ENCODE measurements around the gene AHSG. TPM values are rescaled to one million over a fixed set of nuclear protein-coding genes. Genes with fewer than 3 reads are reported as not detected.

AHSG gene
- total RNA-seq, 1 donor from 2014 or later, result not detected

DNA sequence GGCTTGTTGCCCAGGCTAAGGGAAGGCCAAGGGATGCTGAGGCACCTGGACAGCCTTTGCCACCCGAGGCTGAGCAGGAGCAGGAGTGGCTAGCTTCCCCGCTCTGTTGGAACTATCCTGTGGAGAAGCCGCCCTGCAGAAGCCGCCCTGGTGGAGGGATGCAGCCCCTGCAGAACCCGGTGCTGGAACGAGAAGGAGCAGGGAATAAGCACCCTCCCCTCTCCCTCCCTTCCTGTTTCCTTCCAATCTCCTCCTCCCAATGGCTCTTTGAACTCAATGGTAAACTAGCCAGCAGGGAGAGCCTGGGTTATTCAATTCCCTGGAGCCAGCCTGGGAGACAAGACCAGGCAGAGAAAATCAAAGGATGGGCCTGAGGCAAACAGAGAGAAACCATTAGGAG, 41.1 kb downstream of the AHSG start:
- Histone ChIP-seq H3K4me3 (ENCODE audit: insufficient read depth, low read depth, low read length) (no peak overlapping the region), H3K36me3 (ENCODE audit: insufficient read depth, low read length) (no peaks in the 10 kb centered on the region), H3K4me1 (ENCODE audit: insufficient read depth, low read length) (no peaks in the 10 kb centered on the region), H3K27ac (ENCODE audit: low read depth, low read length) (no peak overlapping the region), H3K9me3 (ENCODE audit: insufficient read depth, low read depth, low read length) (no peaks in the 10 kb centered on the region), H3K27me3 (ENCODE audit: insufficient read depth, low read length) (peaks cover 8% of the 10 kb centered on the region), H3K79me2 (ENCODE audit: insufficient read depth, low read length) (no peaks in the 10 kb centered on the region), H4K20me1 (ENCODE audit: insufficient read depth, low read length) (no peaks in the 10 kb centered on the region), H2AFZ (ENCODE audit: low read depth, low read length) (no peak overlapping the region), H3K4me2 (ENCODE audit: low read length) (no peak overlapping the region), H3K9ac (ENCODE audit: low read length) (no peak overlapping the region)
- Mint-ChIP-seq H3K27me3 (ENCODE audit: low read depth, unreplicated experiment) (peaks cover 10% of the 10 kb centered on the region), H3K36me3 (ENCODE audit: low read depth, unreplicated experiment) (no peaks in the 10 kb centered on the region), H3K4me3 (ENCODE audit: unreplicated experiment) (no peak overlapping the region), H3K27ac (ENCODE audit: unreplicated experiment) (no peak overlapping the region), H3K9me3 (ENCODE audit: unreplicated experiment) (peaks cover 5% of the 10 kb centered on the region), H3K4me1 (ENCODE audit: low read depth, unreplicated experiment) (no peaks in the 10 kb centered on the region)
- FAIRE-seq, result no peak
- no peak for DNase-seq (ENCODE audit: low read depth)
- no peak for TF ChIP-seq EZH2 (IDR thresholded peaks at IDR 0.05; ENCODE audit: insufficient read depth, low read length)
- TF ChIP-seq, protein P1, sequence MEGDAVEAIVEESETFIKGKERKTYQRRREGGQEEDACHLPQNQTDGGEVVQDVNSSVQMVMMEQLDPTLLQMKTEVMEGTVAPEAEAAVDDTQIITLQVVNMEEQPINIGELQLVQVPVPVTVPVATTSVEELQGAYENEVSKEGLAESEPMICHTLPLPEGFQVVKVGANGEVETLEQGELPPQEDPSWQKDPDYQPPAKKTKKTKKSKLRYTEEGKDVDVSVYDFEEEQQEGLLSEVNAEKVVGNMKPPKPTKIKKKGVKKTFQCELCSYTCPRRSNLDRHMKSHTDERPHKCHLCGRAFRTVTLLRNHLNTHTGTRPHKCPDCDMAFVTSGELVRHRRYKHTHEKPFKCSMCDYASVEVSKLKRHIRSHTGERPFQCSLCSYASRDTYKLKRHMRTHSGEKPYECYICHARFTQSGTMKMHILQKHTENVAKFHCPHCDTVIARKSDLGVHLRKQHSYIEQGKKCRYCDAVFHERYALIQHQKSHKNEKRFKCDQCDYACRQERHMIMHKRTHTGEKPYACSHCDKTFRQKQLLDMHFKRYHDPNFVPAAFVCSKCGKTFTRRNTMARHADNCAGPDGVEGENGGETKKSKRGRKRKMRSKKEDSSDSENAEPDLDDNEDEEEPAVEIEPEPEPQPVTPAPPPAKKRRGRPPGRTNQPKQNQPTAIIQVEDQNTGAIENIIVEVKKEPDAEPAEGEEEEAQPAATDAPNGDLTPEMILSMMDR (IDR thresholded peaks at IDR 0.05; ENCODE audit: insufficient read depth, low read depth, low read length), result no peak

DNA sequence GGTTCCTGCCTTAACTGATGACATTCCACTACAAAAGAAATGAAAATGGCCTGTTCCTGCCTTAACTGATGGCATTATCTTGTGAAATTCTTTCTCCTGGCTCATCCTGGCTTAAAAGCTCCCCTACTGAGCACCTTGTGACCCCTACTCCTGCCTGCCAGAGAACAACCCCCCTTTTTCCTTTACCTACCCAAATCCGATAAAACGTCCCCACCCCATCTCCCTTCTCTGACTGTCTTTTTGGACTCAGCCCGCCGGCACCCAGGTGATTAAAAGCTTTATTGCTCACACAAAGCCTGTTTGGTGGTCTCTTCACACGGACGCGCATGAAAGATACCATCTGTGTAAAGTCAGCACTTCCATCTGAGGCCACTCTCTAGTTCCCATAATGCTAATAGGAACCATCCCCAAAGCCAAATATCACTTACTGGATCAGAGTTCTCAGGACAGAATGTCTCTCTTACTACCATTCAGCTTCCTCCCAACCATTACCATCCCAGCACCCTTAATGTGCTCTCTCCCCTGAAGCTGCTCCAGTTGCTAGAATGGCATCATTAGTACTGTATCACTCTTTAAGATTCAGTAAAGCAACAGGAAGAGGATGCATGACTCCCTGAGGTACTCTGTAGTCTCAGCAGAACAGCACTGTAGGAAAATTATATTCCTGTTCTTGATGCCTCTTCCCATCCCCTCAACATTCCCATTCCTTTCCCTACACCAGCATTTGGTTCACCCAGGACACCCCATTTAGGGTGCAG, 50.7 kb downstream of the AHSG start:
- no peaks in the 10 kb centered on the region for H3K36me3 Mint-ChIP-seq (ENCODE audit: low read depth, unreplicated experiment)

More for the DNA sequence above, 50.7 kb downstream of the AHSG start:
- Mint-ChIP-seq H3K9me3 (ENCODE audit: unreplicated experiment) (peaks cover 5% of the 10 kb centered on the region), H3K27ac (ENCODE audit: unreplicated experiment) (no peak overlapping the region), H3K4me1 (ENCODE audit: low read depth, unreplicated experiment) (no peaks in the 10 kb centered on the region), H3K27me3 (ENCODE audit: low read depth, unreplicated experiment) (peaks cover 9% of the 10 kb centered on the region), H3K4me3 (ENCODE audit: unreplicated experiment) (no peak overlapping the region)
- Histone ChIP-seq H4K20me1 (ENCODE audit: insufficient read depth, low read length) (no peaks in the 10 kb centered on the region), H3K27me3 (ENCODE audit: insufficient read depth, low read length) (peaks cover 9% of the 10 kb centered on the region), H3K4me3 (ENCODE audit: insufficient read depth, low read depth, low read length) (no peak overlapping the region), H3K4me1 (ENCODE audit: insufficient read depth, low read length) (no peaks in the 10 kb centered on the region), H3K4me2 (ENCODE audit: low read length) (no peak overlapping the region), H2AFZ (ENCODE audit: low read depth, low read length) (no peak overlapping the region), H3K79me2 (ENCODE audit: insufficient read depth, low read length) (no peaks in the 10 kb centered on the region), H3K27ac (ENCODE audit: low read depth, low read length) (no peak overlapping the region), H3K36me3 (ENCODE audit: insufficient read depth, low read length) (no peaks in the 10 kb centered on the region), H3K9me3 (ENCODE audit: insufficient read depth, low read depth, low read length) (no peaks in the 10 kb centered on the region), H3K9ac (ENCODE audit: low read length) (no peak overlapping the region)
- FAIRE-seq (no peak), DNase-seq (ENCODE audit: low read depth) (no peak)
- TF ChIP-seq, protein P1 (IDR thresholded peaks at IDR 0.05; ENCODE audit: insufficient read depth, low read depth, low read length), result no peak
- no peak for TF ChIP-seq EZH2 (IDR thresholded peaks at IDR 0.05; ENCODE audit: insufficient read depth, low read length)

All from astrocyte (in vitro differentiated cells and primary cell).